HL-60 (cell line): ENCODE results near the gene KCNQ1.

Experiments used
- CTCF ChIP-seq: IDR thresholded peaks from one replicate; pipeline ENCODE4 v1.5.1; 2011; ENCODE audit warnings: low read length, control low read depth, inconsistent platforms; ENCODE audit not compliant: insufficient read depth
- POLR2AphosphoS5 ChIP-seq: IDR thresholded peaks from 2 replicates; pipeline ENCODE4 v1.6.1; 2012; ENCODE audit warnings: low read depth
- TF ChIP-seq, protein P1 (sequence below): IDR thresholded peaks from 2 replicates; pipeline ENCODE4 v1.6.1; 2012; ENCODE audit warnings: low read depth; ENCODE audit not compliant: insufficient replicate concordance

DNA sequence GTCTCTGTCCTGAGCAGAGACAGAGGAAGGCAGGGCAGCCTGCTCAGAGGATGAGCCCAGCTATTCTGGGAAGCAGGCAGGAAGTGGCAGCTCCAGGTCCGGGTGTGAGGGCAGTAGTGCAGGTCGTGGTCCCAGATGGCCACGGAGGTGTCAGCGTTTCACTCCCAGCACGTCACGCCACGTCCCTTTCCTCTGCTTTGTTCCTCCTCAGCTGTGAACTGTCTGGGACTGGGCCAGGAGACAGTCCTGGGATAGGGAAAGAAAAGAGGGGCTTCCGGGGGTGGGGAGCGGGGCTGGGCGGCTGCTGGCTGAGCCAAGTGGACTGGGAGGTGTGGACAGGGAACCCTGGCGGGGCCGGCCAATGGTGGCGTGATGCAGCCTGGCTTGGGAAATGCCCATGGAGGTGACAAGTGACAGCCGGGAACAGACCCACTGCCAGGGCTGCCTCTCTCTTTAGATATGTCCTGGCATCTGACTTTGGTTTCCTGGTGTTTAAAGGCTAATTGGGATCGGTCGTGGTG, 64.7 kb downstream of the KCNQ1 start:
- no peak for TF ChIP-seq POLR2AphosphoS5
- TF ChIP-seq CTCF: no peak
- TF ChIP-seq, protein P1, sequence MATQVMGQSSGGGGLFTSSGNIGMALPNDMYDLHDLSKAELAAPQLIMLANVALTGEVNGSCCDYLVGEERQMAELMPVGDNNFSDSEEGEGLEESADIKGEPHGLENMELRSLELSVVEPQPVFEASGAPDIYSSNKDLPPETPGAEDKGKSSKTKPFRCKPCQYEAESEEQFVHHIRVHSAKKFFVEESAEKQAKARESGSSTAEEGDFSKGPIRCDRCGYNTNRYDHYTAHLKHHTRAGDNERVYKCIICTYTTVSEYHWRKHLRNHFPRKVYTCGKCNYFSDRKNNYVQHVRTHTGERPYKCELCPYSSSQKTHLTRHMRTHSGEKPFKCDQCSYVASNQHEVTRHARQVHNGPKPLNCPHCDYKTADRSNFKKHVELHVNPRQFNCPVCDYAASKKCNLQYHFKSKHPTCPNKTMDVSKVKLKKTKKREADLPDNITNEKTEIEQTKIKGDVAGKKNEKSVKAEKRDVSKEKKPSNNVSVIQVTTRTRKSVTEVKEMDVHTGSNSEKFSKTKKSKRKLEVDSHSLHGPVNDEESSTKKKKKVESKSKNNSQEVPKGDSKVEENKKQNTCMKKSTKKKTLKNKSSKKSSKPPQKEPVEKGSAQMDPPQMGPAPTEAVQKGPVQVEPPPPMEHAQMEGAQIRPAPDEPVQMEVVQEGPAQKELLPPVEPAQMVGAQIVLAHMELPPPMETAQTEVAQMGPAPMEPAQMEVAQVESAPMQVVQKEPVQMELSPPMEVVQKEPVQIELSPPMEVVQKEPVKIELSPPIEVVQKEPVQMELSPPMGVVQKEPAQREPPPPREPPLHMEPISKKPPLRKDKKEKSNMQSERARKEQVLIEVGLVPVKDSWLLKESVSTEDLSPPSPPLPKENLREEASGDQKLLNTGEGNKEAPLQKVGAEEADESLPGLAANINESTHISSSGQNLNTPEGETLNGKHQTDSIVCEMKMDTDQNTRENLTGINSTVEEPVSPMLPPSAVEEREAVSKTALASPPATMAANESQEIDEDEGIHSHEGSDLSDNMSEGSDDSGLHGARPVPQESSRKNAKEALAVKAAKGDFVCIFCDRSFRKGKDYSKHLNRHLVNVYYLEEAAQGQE: no peak
